HepG2 (cell line): ENCODE results near the gene NEDD4L. TPM values are rescaled to one million over a fixed set of nuclear protein-coding genes. Genes with fewer than 3 reads are reported as not detected.
A peak's percentile ranks its signal among the peaks of the same experiment; 100 is the strongest.

ENCODE experiments used
- HNRNPH1 ChIP-seq: fragments of 200-400 bp; formaldehyde crosslinking; optimal IDR thresholded peaks from 2 replicates; pipeline ENCODE3; 2017; ENCODE audit warnings: mild to moderate bottlenecking, low read depth, low read length
- MAFG ChIP-seq: sonication (generic); formaldehyde crosslinking; IDR thresholded peaks from 2 replicates; pipeline ENCODE4 v1.5.1; 2020; ENCODE audit warnings: mild to moderate bottlenecking, missing genetic modification reagents
- NFAT5 ChIP-seq: sonication (generic); formaldehyde crosslinking; IDR thresholded peaks from 2 replicates; pipeline ENCODE4 v1.4.0; 2020; ENCODE audit warnings: missing genetic modification reagents
- RNF2 ChIP-seq: fragments of 450-650 bp; conservative IDR thresholded peaks from 2 replicates; pipeline ENCODE4 v1.6.1; 2016; ENCODE audit warnings: low read depth
- SPEN ChIP-seq: sonication (generic); formaldehyde crosslinking; IDR thresholded peaks from 2 replicates; pipeline ENCODE4 v1.5.1; 2020; ENCODE audit warnings: low read depth, mild to moderate bottlenecking, missing genetic modification reagents
- SYNCRIP ChIP-seq: fragments of 200-400 bp; formaldehyde crosslinking; IDR thresholded peaks from 2 replicates; pipeline ENCODE4 v1.6.1; 2018; ENCODE audit warnings: mild to moderate bottlenecking, low read depth, low read length; ENCODE audit not compliant: insufficient read depth
- U2AF1 ChIP-seq: fragments of 200-400 bp; formaldehyde crosslinking; optimal IDR thresholded peaks from 2 replicates; pipeline ENCODE3; 2017; ENCODE audit warnings: mild to moderate bottlenecking, low read depth, low read length
- ZNF260 ChIP-seq: sonication (generic); formaldehyde crosslinking; IDR thresholded peaks from 2 replicates; pipeline ENCODE4 v1.4.0; 2020; ENCODE audit warnings: missing genetic modification reagents, low read depth, mild to moderate bottlenecking, borderline replicate concordance
- ZNF274 ChIP-seq: sonication (generic); formaldehyde crosslinking; IDR thresholded peaks from 2 replicates; pipeline ENCODE4 v1.5.1; 2020; ENCODE audit warnings: mild to moderate bottlenecking, missing genetic modification reagents
- ZNF292 ChIP-seq: sonication (generic); formaldehyde crosslinking; IDR thresholded peaks from 2 replicates; pipeline ENCODE4 v1.8.1; 2022; ENCODE audit warnings: mild to moderate bottlenecking, low read depth, missing genetic modification reagents, borderline replicate concordance
- ZNF788 ChIP-seq: sonication (generic); formaldehyde crosslinking; IDR thresholded peaks from 2 replicates; pipeline ENCODE4 v1.5.0; 2020; ENCODE audit warnings: mild to moderate bottlenecking, missing genetic modification reagents, borderline replicate concordance
- polyA plus RNA-seq, 8 experiments: library from polyadenylated mRNA; depleted of rRNA in 3 of 8; stranded (reverse) in 7 of 8; unstranded in 1 of 8; fragments of >200 nt; fragmentation: Illumina TruSeq in 4 of 8; extraction: Trizol in 4 of 8; gene quantifications; 2 replicates each; pipeline versions ENCODE4 v1.2.1 to v1.2.3, GENCODE V29; 2011 to 2016; ENCODE audit warnings: low read depth in 4 of 8, missing spikeins in 1 of 8, mixed read lengths in 1 of 8; ENCODE audit not compliant: insufficient read depth in 1 of 8
- total RNA-seq, 5 experiments: library from RNA; depleted of rRNA; stranded (reverse); fragments of >200 nt; fragmentation: Illumina TruSeq; extraction: Trizol; gene quantifications; 2 replicates each; pipeline ENCODE4 v1.2.3, GENCODE V29; 2016; ENCODE audit warnings: low read depth in 1 of 5
- TF ChIP-seq, protein P1 (sequence below): sonication (generic); IDR thresholded peaks from 2 replicates; pipeline ENCODE4 v1.6.1; 2016; ENCODE audit warnings: low read depth, borderline replicate concordance
- TF ChIP-seq, protein P2 (sequence below): sonication (generic); formaldehyde crosslinking; IDR thresholded peaks from 2 replicates; pipeline ENCODE4 v1.9.0; 2022; ENCODE audit warnings: missing genetic modification reagents, mild to moderate bottlenecking, borderline replicate concordance
- TF ChIP-seq, protein P3 (sequence below): sonication (generic); formaldehyde crosslinking; IDR thresholded peaks from 2 replicates; pipeline ENCODE4 v1.5.0; 2020; ENCODE audit warnings: missing genetic modification reagents
- TF ChIP-seq, protein P4 (sequence below): sonication (generic); formaldehyde crosslinking; IDR thresholded peaks from 2 replicates; pipeline ENCODE4 v1.8.1; 2023; ENCODE audit warnings: mild to moderate bottlenecking, moderate library complexity, missing genetic modification reagents
- TF ChIP-seq, protein P5 (sequence below): sonication (generic); formaldehyde crosslinking; IDR thresholded peaks from 2 replicates; pipeline ENCODE4 v1.5.1; 2020; ENCODE audit warnings: mild to moderate bottlenecking, missing genetic modification reagents, borderline replicate concordance

The NEDD4L gene
- total and polyA plus RNA-seq, 2 of the 13 experiments (the other 11 are each of a cell fraction or from before 2014, with no cell fraction given), result 168 to 390 TPM

DNA sequence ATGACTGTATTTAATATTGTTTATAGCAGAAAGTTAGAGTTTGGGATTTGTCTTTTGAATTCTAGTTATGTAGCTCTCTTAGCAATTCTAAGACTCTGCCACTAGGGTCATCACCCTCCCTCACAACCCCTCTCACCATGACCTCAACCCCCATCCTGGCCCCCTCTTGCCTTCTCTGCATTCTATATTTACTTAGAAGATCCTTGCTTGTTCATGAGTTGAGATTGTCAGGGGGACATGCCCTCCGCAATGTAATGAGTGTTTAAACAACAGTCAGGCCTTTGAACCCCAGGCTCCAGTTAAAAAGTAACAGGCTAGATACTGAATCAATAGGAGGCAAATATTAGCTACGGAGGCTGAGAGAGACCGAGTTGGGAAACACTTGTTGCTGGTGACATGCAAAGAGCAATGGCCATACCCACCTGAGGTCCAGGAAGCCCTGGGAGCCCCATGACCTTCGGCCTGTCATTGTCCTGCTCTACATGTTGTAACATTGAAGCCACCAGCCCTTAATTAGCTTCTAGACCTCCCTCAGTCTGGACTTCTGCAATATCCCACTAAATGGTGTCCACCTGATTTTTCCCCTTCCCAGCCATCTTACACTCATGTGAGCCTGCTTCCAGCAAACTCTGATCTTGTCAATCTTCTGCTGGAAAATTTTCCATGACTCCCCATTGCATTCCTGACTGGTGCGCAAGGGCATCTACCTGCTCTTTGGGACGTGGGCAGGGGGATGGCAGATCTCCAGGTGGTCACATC is 363.8 kb downstream of the NEDD4L start (continued):
- TF ChIP-seq, protein P1, sequence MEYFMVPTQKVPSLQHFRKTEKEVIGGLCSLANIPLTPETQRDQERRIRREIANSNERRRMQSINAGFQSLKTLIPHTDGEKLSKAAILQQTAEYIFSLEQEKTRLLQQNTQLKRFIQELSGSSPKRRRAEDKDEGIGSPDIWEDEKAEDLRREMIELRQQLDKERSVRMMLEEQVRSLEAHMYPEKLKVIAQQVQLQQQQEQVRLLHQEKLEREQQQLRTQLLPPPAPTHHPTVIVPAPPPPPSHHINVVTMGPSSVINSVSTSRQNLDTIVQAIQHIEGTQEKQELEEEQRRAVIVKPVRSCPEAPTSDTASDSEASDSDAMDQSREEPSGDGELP, result peak; percentile 82; the same call in 1 of the 2 replicates
- TF ChIP-seq, protein P2, sequence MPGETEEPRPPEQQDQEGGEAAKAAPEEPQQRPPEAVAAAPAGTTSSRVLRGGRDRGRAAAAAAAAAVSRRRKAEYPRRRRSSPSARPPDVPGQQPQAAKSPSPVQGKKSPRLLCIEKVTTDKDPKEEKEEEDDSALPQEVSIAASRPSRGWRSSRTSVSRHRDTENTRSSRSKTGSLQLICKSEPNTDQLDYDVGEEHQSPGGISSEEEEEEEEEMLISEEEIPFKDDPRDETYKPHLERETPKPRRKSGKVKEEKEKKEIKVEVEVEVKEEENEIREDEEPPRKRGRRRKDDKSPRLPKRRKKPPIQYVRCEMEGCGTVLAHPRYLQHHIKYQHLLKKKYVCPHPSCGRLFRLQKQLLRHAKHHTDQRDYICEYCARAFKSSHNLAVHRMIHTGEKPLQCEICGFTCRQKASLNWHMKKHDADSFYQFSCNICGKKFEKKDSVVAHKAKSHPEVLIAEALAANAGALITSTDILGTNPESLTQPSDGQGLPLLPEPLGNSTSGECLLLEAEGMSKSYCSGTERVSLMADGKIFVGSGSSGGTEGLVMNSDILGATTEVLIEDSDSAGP, result peak; percentile 74; the same call in 1 of the 2 replicates
- TF ChIP-seq ZNF260 (CRISPR knock-in tag) (no peak), ZNF292 (CRISPR knock-in tag) (peak; percentile 53; the same call in 1 of the 2 replicates), HNRNPH1 (no peak), SYNCRIP (no peak), ZNF788 (peak; percentile 65), MAFG (no peak), U2AF1 (no peak), SPEN (CRISPR knock-in tag) (peak; percentile 55; the same call in 1 of the 2 replicates), ZNF274 (peak; percentile 25; the same call in 1 of the 2 replicates), NFAT5 (0 out of 2 replicates have a peak, but pooled peaks have one; percentile 53), RNF2 (no peak)
- TF ChIP-seq, protein P3, sequence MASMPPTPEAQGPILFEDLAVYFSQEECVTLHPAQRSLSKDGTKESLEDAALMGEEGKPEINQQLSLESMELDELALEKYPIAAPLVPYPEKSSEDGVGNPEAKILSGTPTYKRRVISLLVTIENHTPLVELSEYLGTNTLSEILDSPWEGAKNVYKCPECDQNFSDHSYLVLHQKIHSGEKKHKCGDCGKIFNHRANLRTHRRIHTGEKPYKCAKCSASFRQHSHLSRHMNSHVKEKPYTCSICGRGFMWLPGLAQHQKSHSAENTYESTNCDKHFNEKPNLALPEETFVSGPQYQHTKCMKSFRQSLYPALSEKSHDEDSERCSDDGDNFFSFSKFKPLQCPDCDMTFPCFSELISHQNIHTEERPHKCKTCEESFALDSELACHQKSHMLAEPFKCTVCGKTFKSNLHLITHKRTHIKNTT, result no peak
- TF ChIP-seq, protein P4, sequence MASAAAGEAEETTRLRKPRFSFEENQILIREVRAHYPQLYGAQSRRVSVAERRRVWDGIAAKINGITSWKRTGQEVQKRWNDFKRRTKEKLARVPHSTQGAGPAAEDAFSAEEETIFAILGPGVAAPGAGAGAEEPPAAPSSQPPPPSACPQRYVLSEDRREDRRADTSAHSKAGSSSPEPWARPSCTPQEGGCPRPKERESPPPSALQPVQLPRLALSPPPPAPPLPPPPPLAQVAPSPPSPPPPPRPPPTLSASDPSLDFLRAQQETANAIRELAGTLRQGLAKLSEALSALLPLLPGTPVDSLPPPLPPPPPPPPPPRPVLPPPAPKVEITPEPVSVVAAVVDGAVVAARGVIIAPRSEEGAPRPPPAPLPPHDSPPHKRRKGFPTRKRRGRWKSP, result peak; percentile 85; the same call in 1 of the 2 replicates
- TF ChIP-seq, protein P5, sequence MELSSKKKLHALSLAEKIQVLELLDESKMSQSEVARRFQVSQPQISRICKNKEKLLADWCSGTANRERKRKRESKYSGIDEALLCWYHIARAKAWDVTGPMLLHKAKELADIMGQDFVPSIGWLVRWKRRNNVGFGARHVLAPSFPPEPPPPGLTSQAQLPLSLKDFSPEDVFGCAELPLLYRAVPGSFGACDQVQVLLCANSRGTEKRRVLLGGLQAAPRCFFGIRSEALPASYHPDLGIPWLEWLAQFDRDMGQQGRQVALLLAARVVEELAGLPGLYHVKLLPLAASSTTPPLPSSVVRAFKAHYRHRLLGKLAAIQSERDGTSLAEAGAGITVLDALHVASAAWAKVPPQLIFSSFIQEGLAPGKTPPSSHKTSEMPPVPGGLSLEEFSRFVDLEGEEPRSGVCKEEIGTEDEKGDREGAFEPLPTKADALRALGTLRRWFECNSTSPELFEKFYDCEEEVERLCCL, result no peak
